BLaER1 (cell line): Measurements from ENCODE around the gene EEF1AKMT4.

Experiments used
- H3K27ac ChIP-seq: shearing (Covaris generic); formaldehyde crosslinking; 2 replicates; pipeline ENCODE4 v1.8.1; 2022
- H3K27me3 ChIP-seq: shearing (Covaris generic); formaldehyde crosslinking; 2 replicates; pipeline ENCODE4 v1.8.1; 2022
- H3K36me3 ChIP-seq: shearing (Covaris generic); formaldehyde crosslinking; 2 replicates; pipeline ENCODE4 v1.8.1; 2022
- H3K4me1 ChIP-seq: shearing (Covaris generic); formaldehyde crosslinking; 2 replicates; pipeline ENCODE4 v1.8.1; 2022
- H3K4me2 ChIP-seq: shearing (Covaris generic); formaldehyde crosslinking; 2 replicates; pipeline ENCODE4 v1.8.1; 2022
- H3K4me3 ChIP-seq: shearing (Covaris generic); formaldehyde crosslinking; 2 replicates; pipeline ENCODE4 v1.8.1; 2022
- H3K9ac ChIP-seq: shearing (Covaris generic); formaldehyde crosslinking; 2 replicates; pipeline ENCODE4 v1.8.1; 2022
- H3K9me3 ChIP-seq: shearing (Covaris generic); formaldehyde crosslinking; 2 replicates; pipeline ENCODE4 v1.8.1; 2022
- H4K20me1 ChIP-seq: shearing (Covaris generic); formaldehyde crosslinking; 2 replicates; pipeline ENCODE4 v1.8.1; 2022
- Cebpa-rat ChIP-seq: shearing (Covaris generic); IDR thresholded peaks from 2 replicates; pipeline ENCODE4 v1.8.1; 2022

EEF1AKMT4 gene

GRCh38 chr3:184235381-184236032 lies 14.0 kb upstream of the EEF1AKMT4 start:
- Histone ChIP-seq H3K4me1 (peaks cover 81% of the 10 kb centered on the region), H3K4me2 (peak overlapping the region; percentile 97)
- no peak for TF ChIP-seq Cebpa-rat

DNA sequence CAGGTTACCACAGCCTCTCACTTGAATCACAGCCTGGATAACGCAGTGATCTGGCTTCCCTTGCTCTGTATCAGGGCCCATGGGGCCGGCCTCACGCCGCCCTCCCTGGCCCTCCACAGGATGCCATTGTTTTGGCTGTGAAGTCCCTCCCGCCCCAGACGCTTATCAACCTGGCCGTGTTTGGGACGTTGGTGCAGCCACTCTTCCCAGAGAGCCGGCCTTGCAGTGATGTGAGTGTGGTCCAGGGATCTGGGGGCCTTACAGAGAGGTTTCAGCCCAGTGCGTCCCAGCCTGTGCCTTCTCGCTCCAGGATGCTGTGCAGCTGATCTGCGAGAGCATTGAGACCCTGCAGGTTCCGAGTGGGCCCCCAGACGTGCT lies 13.4 kb upstream of the EEF1AKMT4 start:
- H4K20me1 ChIP-seq = peaks cover 27% of the 10 kb centered on the region
- peaks cover 76% of the 10 kb centered on the region for H3K4me1 ChIP-seq
- peak overlapping the region; percentile 97 for H3K4me2 ChIP-seq
- H3K4me3 ChIP-seq = no peak overlapping the region
- H3K36me3 ChIP-seq = no peaks in the 10 kb centered on the region; the same call in 1 of the 2 replicates
- H3K27ac ChIP-seq = peak overlapping the region; percentile 90
- H3K27me3 ChIP-seq = peaks cover 17% of the 10 kb centered on the region
- peak overlapping the region; percentile 61 for H3K9ac ChIP-seq
- H3K9me3 ChIP-seq = no peaks in the 10 kb centered on the region
- no peak for TF ChIP-seq Cebpa-rat

More at GRCh38 chr3:184235381-184236032, 14.0 kb upstream of the EEF1AKMT4 start:
- H3K4me3 ChIP-seq = peak overlapping the region; percentile 39; the same call in 1 of the 2 replicates
- no peaks in the 10 kb centered on the region for H3K9me3 ChIP-seq
- peak overlapping the region; percentile 61 for H3K9ac ChIP-seq
- H4K20me1 ChIP-seq = peaks cover 27% of the 10 kb centered on the region
- peak overlapping the region; percentile 90 for H3K27ac ChIP-seq
- H3K36me3 ChIP-seq = no peaks in the 10 kb centered on the region
- H3K27me3 ChIP-seq = peaks cover 22% of the 10 kb centered on the region

DNA sequence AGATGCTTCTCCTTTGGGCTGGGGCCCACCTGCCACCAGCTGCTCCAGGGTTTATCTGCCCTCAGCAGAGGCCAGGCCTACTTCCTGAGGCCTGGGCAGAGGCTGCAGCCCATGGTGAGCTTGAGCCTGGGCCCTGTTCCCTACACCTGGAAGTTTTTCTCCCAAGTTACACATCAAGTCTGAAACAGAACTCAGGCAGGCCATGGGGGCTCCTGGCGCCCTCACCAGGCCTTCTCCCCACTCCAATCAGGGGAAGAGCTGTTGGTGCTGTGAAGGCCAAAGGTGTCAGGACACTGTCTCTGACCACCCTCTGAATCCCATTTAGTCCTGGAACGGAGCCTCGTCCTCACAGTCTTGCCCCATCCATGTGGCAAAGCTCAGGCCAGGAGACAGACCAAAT lies 12.8 kb upstream of the EEF1AKMT4 start:
- Histone ChIP-seq H3K36me3 (peaks cover 6% of the 10 kb centered on the region), H3K4me2 (peak overlapping the region; percentile 97), H3K9ac (peak overlapping the region; percentile 61), H3K4me3 (peak overlapping the region; percentile 29), H3K9me3 (no peaks in the 10 kb centered on the region), H3K27me3 (peaks cover 11% of the 10 kb centered on the region), H3K27ac (peak overlapping the region; percentile 90), H4K20me1 (peaks cover 27% of the 10 kb centered on the region), H3K4me1 (peaks cover 70% of the 10 kb centered on the region)
- no peak for TF ChIP-seq Cebpa-rat

DNA sequence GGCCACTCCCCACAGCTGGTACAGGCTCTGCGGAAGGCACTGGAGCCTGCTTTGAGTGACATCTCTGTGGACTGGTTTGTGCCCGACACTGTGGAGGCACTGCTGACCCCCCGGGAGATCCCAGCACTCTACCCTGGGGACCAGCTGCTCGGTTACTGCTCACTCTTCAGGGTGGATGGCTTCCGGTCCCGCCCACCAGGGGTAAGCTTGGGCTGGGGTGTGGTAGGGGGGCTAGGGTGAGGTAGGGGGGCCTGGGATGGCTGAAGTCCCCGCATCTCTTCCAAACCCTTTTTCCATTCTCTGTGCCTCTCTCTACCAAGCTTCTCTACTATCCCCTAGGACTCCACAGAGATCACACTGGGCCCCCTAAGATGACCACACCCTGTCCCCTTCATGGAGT lies 12.3 kb upstream of the EEF1AKMT4 start:
- Histone ChIP-seq H3K27ac (peak overlapping the region; percentile 90), H3K4me2 (peak overlapping the region; percentile 97), H3K9ac (peak overlapping the region; percentile 61; the same call in 1 of the 2 replicates), H3K27me3 (peaks cover 5% of the 10 kb centered on the region; the same call in 1 of the 2 replicates), H4K20me1 (peaks cover 32% of the 10 kb centered on the region), H3K36me3 (peaks cover 12% of the 10 kb centered on the region), H3K9me3 (no peaks in the 10 kb centered on the region), H3K4me1 (peaks cover 67% of the 10 kb centered on the region), H3K4me3 (peak overlapping the region; percentile 29; the same call in 1 of the 2 replicates)
- TF ChIP-seq Cebpa-rat = no peak

GRCh38 chr3:184237807-184238206 lies 11.7 kb upstream of the EEF1AKMT4 start:
- no peaks in the 10 kb centered on the region for H3K27me3 ChIP-seq
- H3K4me2 ChIP-seq = peak overlapping the region; percentile 97
- no peak overlapping the region for H3K4me3 ChIP-seq
- peaks cover 18% of the 10 kb centered on the region for H3K36me3 ChIP-seq
- H3K9ac ChIP-seq = no peak overlapping the region
- no peaks in the 10 kb centered on the region for H3K9me3 ChIP-seq
- peaks cover 63% of the 10 kb centered on the region for H3K4me1 ChIP-seq
- H4K20me1 ChIP-seq = peaks cover 38% of the 10 kb centered on the region
- TF ChIP-seq Cebpa-rat = no peak
- H3K27ac ChIP-seq = peak overlapping the region; percentile 90

GRCh38 chr3:184238246-184238818 lies 11.1 kb upstream of the EEF1AKMT4 start:
- Histone ChIP-seq H3K27me3 (no peaks in the 10 kb centered on the region), H3K4me1 (peaks cover 57% of the 10 kb centered on the region), H3K4me2 (peak overlapping the region; percentile 97), H3K27ac (peak overlapping the region; percentile 90), H3K9me3 (no peaks in the 10 kb centered on the region), H3K4me3 (no peak overlapping the region), H4K20me1 (peaks cover 43% of the 10 kb centered on the region), H3K36me3 (peaks cover 23% of the 10 kb centered on the region), H3K9ac (no peak overlapping the region)
- no peak for TF ChIP-seq Cebpa-rat

DNA sequence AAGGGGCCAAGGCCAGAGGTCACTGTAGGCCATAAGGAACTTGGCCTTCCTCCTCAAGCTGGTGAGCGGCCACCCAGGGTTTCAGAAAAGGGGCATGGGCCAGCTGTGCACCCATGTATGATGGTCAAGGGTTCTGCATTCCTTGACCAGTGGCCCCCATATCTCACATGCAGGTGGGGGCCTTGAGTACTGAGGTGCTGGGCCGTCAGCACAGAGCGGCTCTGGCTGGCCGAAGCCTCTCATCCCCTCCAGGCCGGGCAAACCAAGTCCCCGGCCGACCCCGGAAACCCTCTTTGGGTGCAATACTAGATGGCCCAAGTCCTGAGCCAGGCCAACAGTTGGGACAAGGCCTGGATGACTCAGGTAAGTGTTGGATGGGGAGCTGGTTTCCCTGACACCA lies 10.3 kb upstream of the EEF1AKMT4 start:
- peaks cover 52% of the 10 kb centered on the region for H4K20me1 ChIP-seq
- peaks cover 48% of the 10 kb centered on the region for H3K4me1 ChIP-seq
- no peaks in the 10 kb centered on the region for H3K9me3 ChIP-seq
- no peak overlapping the region for H3K9ac ChIP-seq
- no peak for TF ChIP-seq Cebpa-rat
- H3K27ac ChIP-seq = no peak overlapping the region
- peaks cover 32% of the 10 kb centered on the region for H3K36me3 ChIP-seq
- H3K4me3 ChIP-seq = no peak overlapping the region
- no peaks in the 10 kb centered on the region for H3K27me3 ChIP-seq
- H3K4me2 ChIP-seq = peak overlapping the region; percentile 97; the same call in 1 of the 2 replicates

DNA sequence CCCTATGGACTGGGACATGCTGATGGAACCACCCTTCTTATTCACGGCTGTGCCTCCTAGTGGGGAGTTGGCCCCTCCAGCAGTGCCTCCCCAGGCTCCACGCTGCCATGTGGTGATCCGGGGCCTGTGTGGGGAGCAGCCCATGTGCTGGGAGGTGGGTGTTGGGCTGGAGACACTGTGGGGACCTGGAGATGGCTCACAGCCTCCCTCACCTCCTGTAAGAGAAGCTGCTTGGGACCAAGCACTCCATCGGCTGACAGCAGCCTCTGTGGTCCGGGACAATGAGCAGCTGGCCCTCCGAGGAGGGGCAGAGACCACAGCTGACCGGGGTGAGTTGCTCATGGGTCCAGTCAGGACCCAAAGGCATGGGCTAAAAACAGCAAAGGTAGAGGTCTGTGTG lies 9.8 kb upstream of the EEF1AKMT4 start:
- no peak for TF ChIP-seq Cebpa-rat
- no peaks in the 10 kb centered on the region for H3K27me3 ChIP-seq

GRCh38 chr3:184240384-184241140 lies 8.9 kb upstream of the EEF1AKMT4 start:
- Histone ChIP-seq H3K27me3 (no peaks in the 10 kb centered on the region), H3K9ac (no peak overlapping the region), H3K4me3 (no peak overlapping the region), H3K27ac (no peak overlapping the region), H3K36me3 (peaks cover 45% of the 10 kb centered on the region), H3K9me3 (no peaks in the 10 kb centered on the region), H4K20me1 (peaks cover 65% of the 10 kb centered on the region), H3K4me1 (peaks cover 35% of the 10 kb centered on the region), H3K4me2 (no peak overlapping the region)
- no peak for TF ChIP-seq Cebpa-rat

More for the DNA sequence above, 9.8 kb upstream of the EEF1AKMT4 start:
- Histone ChIP-seq H3K27ac (no peak overlapping the region), H3K36me3 (peaks cover 37% of the 10 kb centered on the region), H3K4me2 (no peak overlapping the region), H3K4me1 (peaks cover 44% of the 10 kb centered on the region), H4K20me1 (peaks cover 57% of the 10 kb centered on the region), H3K9ac (no peak overlapping the region), H3K9me3 (no peaks in the 10 kb centered on the region), H3K4me3 (no peak overlapping the region)

DNA sequence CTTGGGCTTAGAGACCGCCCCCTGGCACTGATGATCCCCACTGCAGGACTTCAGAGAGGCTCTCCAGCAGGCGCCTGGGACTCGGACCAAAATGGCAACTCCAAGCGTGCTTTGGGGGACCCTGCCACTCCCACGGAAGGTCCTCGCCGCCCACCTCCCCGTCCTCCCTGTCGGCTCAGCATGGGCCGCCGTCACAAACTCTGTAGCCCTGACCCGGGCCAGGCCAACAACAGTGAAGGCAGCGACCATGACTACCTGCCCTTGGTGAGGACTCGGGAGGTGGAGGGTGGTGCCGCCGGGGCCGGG lies 8.4 kb upstream of the EEF1AKMT4 start:
- H3K36me3 ChIP-seq = peaks cover 51% of the 10 kb centered on the region

More for the DNA sequence above, 8.4 kb upstream of the EEF1AKMT4 start:
- Histone ChIP-seq H3K4me3 (no peak overlapping the region), H3K27me3 (no peaks in the 10 kb centered on the region), H3K4me2 (no peak overlapping the region), H4K20me1 (peaks cover 71% of the 10 kb centered on the region), H3K9ac (no peak overlapping the region), H3K27ac (no peak overlapping the region), H3K9me3 (no peaks in the 10 kb centered on the region), H3K4me1 (peaks cover 30% of the 10 kb centered on the region)
- TF ChIP-seq Cebpa-rat = no peak
